HG02623 (cell line): ENCODE data around the gene ITGB7.
A peak's percentile ranks its signal among the peaks of the same experiment; 100 is the strongest.

Source experiments
- ATAC-seq: cut with Tn5 transposase; IDR thresholded peaks from one replicate; pipeline ENCODE4 v1.9.1; 2021; ENCODE audit warnings: moderate library complexity; ENCODE audit not compliant: unreplicated experiment

The ITGB7 gene

GRCh38 chr12:53197011-53197640 is 9.9 kb downstream of the ITGB7 start:
- ATAC-seq, result no peak

GRCh38 chr12:53196486-53196885 is 10.6 kb downstream of the ITGB7 start:
- no peak for ATAC-seq

- no peak for ATAC-seq
These were observed 11.3 kb downstream of the ITGB7 start for GRCh38 chr12:53195516-53196420.

GRCh38 chr12:53194973-53195372 is 12.1 kb downstream of the ITGB7 start:
- ATAC-seq, result no peak

- no peak for ATAC-seq
These were observed 12.9 kb downstream of the ITGB7 start for GRCh38 chr12:53193985-53194716.

GRCh38 chr12:53193040-53193439 is 14.0 kb downstream of the ITGB7 start:
- ATAC-seq, result no peak

GRCh38 chr12:53192531-53193021 is 14.5 kb downstream of the ITGB7 start:
- no peak for ATAC-seq

- no peak for ATAC-seq
These were observed 15.0 kb downstream of the ITGB7 start for GRCh38 chr12:53191885-53192530.

GRCh38 chr12:53191096-53191884 is 15.8 kb downstream of the ITGB7 start:
- ATAC-seq, result no peak

GRCh38 chr12:53190108-53190729 is 16.8 kb downstream of the ITGB7 start:
- no peak for ATAC-seq

- ATAC-seq, result no peak
These were observed 19.7 kb downstream of the ITGB7 start for GRCh38 chr12:53187145-53187899.

GRCh38 chr12:53186745-53187144 is 20.3 kb downstream of the ITGB7 start:
- no peak for ATAC-seq

GRCh38 chr12:53185582-53186153 is 21.4 kb downstream of the ITGB7 start:
- no peak for ATAC-seq

GRCh38 chr12:53184828-53185227 is 22.2 kb downstream of the ITGB7 start:
- no peak for ATAC-seq

GRCh38 chr12:53182903-53183302 is 24.1 kb downstream of the ITGB7 start:
- ATAC-seq, result no peak

- no peak for ATAC-seq
These were observed 25.1 kb downstream of the ITGB7 start for GRCh38 chr12:53181935-53182334.

GRCh38 chr12:53180931-53181645 is 26.0 kb downstream of the ITGB7 start:
- ATAC-seq, result peak; percentile 40
